ENCODE data around the gene EFNA4. TPM values are rescaled to one million over a fixed set of nuclear protein-coding genes. Genes with fewer than 3 reads are reported as not detected.

The EFNA4 gene
- total and polyA plus RNA-seq, 3 donors from 2014 or later = 5.3 to 6.9 (median 6.0) TPM

DNA sequence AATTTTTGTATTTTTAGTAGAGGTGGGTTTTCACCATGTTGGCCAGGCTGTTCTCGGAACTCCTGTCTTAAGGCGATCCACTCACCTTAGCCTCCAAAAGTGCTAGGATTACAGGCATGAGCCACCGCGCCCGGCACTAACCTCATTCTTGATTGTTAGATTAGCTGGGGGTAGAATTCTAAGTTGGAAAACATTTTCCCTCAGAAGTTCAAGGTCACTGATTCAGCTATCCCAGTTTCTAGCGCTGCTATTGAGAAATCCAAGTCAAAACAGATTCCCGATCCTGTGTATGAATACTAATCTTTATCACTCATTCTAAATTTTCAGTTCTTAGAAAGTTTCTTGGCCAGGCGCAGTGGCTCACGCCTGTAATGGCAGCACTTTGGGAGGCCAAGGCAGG lies 39.8 kb downstream of the EFNA4 start:
- intact Hi-C loops (cut with DNase I; ENCODE audit: low total_unique reads) = no loop called here
- no peak overlapping the region for H3K27ac ChIP-seq
- TF ChIP-seq CTCF (IDR thresholded peaks at IDR 0.05) (no peak), POLR2A (IDR thresholded peaks at IDR 0.05) (no peak)

GRCh38 chr1:155104605-155105534 lies 41.3 kb downstream of the EFNA4 start:
- no peak for DNase-seq
- intact Hi-C loops (cut with DNase I; ENCODE audit: low total_unique reads) = no loop called here
- TF ChIP-seq CTCF (IDR thresholded peaks at IDR 0.05) = no peak
- Histone ChIP-seq H3K4me1 (no peaks in the 10 kb centered on the region), H3K9me3 (no peaks in the 10 kb centered on the region), H3K4me3 (no peak overlapping the region), H3K36me3 (ENCODE audit: low read depth, missing control alignments) (no peaks in the 10 kb centered on the region), H3K27ac (no peak overlapping the region), H3K27me3 (no peaks in the 10 kb centered on the region)
- WGBS, 2 donors = 85 to 90% methylated on average over 7 of the region's 7 CpGs

More for the DNA sequence above, 39.8 kb downstream of the EFNA4 start:
- no peak for DNase-seq
- no peaks in the 10 kb centered on the region for H3K27me3 ChIP-seq
- WGBS, 2 donors = 61 to 85% methylated on average over 9 of the region's 9 CpGs
- no peaks in the 10 kb centered on the region for H3K4me1 ChIP-seq
- no peak overlapping the region for H3K4me3 ChIP-seq
- no peaks in the 10 kb centered on the region for H3K36me3 ChIP-seq (ENCODE audit: low read depth, missing control alignments)
- no peaks in the 10 kb centered on the region for H3K9me3 ChIP-seq

- H3K27ac ChIP-seq = no peak overlapping the region
- intact Hi-C loops (cut with DNase I; ENCODE audit: low total_unique reads) = no loop called here
- WGBS, 2 donors = 61 to 72% methylated on average over 7 of the region's 7 CpGs
- no peak for DNase-seq
- no peaks in the 10 kb centered on the region for H3K4me1 ChIP-seq
- H3K9me3 ChIP-seq = no peaks in the 10 kb centered on the region
- H3K27me3 ChIP-seq = no peaks in the 10 kb centered on the region
- H3K4me3 ChIP-seq = no peak overlapping the region
- TF ChIP-seq CTCF (IDR thresholded peaks at IDR 0.05) (no peak), POLR2A (IDR thresholded peaks at IDR 0.05) (no peak)
- H3K36me3 ChIP-seq (ENCODE audit: low read depth, missing control alignments) = no peaks in the 10 kb centered on the region
These were observed 42.1 kb downstream of the EFNA4 start for GRCh38 chr1:155105604-155106011.

DNA sequence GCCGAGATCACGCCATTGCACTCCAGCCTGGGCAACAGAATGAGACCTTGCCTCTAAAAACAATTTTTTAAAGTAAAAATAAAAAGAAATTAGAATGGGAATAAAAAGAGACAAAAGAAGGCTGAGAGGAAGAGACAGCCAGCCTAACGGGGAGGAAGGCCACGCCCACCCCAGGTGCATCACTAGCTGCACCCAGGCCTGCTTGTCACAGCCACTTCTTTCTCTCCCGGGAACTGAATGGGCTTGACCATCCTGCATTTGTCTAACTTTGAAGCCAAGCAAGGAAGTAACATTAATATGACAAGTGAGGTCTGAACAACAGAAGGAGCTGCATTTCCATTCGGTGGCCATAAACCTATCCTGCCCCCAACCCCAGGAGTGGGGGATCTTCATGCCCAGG lies 43.3 kb downstream of the EFNA4 start:
- TF ChIP-seq CTCF (IDR thresholded peaks at IDR 0.05) = no peak
- no peak for TF ChIP-seq POLR2A (IDR thresholded peaks at IDR 0.05)
- no peak for DNase-seq
- no peak overlapping the region for H3K4me3 ChIP-seq
- H3K27me3 ChIP-seq = no peaks in the 10 kb centered on the region
- intact Hi-C loops (cut with DNase I; ENCODE audit: low total_unique reads) = no loop called here
- 74 to 77% methylated on average over 6 of the region's 6 CpGs for WGBS, 2 donors
- H3K36me3 ChIP-seq (ENCODE audit: low read depth, missing control alignments) = no peaks in the 10 kb centered on the region
- H3K4me1 ChIP-seq = no peaks in the 10 kb centered on the region
- H3K27ac ChIP-seq = no peak overlapping the region
- H3K9me3 ChIP-seq = no peaks in the 10 kb centered on the region

Measured in testis (tissue), 3 donors.